HT1080 (cell line): ENCODE results near the gene ZNF496. TPM values are rescaled to one million over a fixed set of nuclear protein-coding genes. Genes with fewer than 3 reads are reported as not detected.
"Not testable (repeated sequence)": the region's sequence is repeated elsewhere in the genome, so short reads cannot be mapped to it uniquely, and the experiment has no call there.

Experiments used
- DNase-seq: peaks from one replicate; pipeline ENCODE4 v3.0.0-alpha.2; 2015; ENCODE audit warnings: low read depth
- total RNA-seq: library from RNA; depleted of rRNA; stranded (reverse); fragments of >200 nt; shearing (Covaris generic); gene quantifications from 2 replicates; pipeline ENCODE4 v1.2.3, GENCODE V29; 2014

ZNF496 gene
- total RNA-seq, 1 experiment from 2014 or later, result 45.4 TPM

GRCh38 chr1:247295746-247296145 is 35.9 kb downstream of the ZNF496 start:
- no peak for DNase-seq

GRCh38 chr1:247295274-247295684 is 36.4 kb downstream of the ZNF496 start:
- peak; percentile 44 for DNase-seq

- peak; percentile 81 for DNase-seq
These were observed 37.4 kb downstream of the ZNF496 start for GRCh38 chr1:247294282-247294681.

GRCh38 chr1:247293047-247293446 is 38.6 kb downstream of the ZNF496 start:
- DNase-seq, result no peak

- no peak for DNase-seq
These were observed 39.7 kb downstream of the ZNF496 start for GRCh38 chr1:247291833-247292561.

GRCh38 chr1:247291161-247291560 is 40.5 kb downstream of the ZNF496 start:
- DNase-seq, result no peak

GRCh38 chr1:247290576-247290975 is 41.1 kb downstream of the ZNF496 start:
- no peak for DNase-seq

- not testable (repeated sequence) for DNase-seq
These were observed 42.3 kb downstream of the ZNF496 start for GRCh38 chr1:247289274-247289892.

GRCh38 chr1:247288341-247288740 is 43.3 kb downstream of the ZNF496 start:
- no peak for DNase-seq

GRCh38 chr1:247287460-247287859 is 44.2 kb downstream of the ZNF496 start:
- no peak for DNase-seq

- DNase-seq, result no peak
These were observed 45.5 kb downstream of the ZNF496 start for GRCh38 chr1:247286134-247286670.

GRCh38 chr1:247281001-247281574 is 50.6 kb downstream of the ZNF496 start:
- peak; percentile 33 for DNase-seq

- no peak for DNase-seq
These were observed 54.5 kb downstream of the ZNF496 start for GRCh38 chr1:247277191-247277590.

GRCh38 chr1:247274605-247275256 is 56.9 kb downstream of the ZNF496 start:
- DNase-seq, result no peak

- no peak for DNase-seq
These were observed 58.7 kb downstream of the ZNF496 start for GRCh38 chr1:247273013-247273412.

GRCh38 chr1:247270003-247270402 is 61.7 kb downstream of the ZNF496 start:
- DNase-seq, result no peak

GRCh38 chr1:247269133-247269532 is 62.5 kb downstream of the ZNF496 start:
- DNase-seq, result no peak

GRCh38 chr1:247268390-247269045 is 63.1 kb downstream of the ZNF496 start:
- DNase-seq, result no peak

GRCh38 chr1:247266053-247266452 is 65.6 kb downstream of the ZNF496 start:
- peak; percentile 37 for DNase-seq

GRCh38 chr1:247255772-247256171 is 75.9 kb downstream of the ZNF496 start, which contains the start of gene VN1R5:
Gene VN1R5 (plus strand): TSS chr1:247256072.
- not testable (repeated sequence) for DNase-seq

GRCh38 chr1:247247568-247247967 is 84.1 kb downstream of the ZNF496 start:
- DNase-seq, result no peak
